SKM-1 (cell line): ENCODE data around the gene GIGYF2.

Experiments used
- DNase-seq: peaks from one replicate; lab custom pipeline; 2025; ENCODE audit not compliant: unreplicated experiment; lab: John Stamatoyannopoulos, UW

GIGYF2 gene

DNA sequence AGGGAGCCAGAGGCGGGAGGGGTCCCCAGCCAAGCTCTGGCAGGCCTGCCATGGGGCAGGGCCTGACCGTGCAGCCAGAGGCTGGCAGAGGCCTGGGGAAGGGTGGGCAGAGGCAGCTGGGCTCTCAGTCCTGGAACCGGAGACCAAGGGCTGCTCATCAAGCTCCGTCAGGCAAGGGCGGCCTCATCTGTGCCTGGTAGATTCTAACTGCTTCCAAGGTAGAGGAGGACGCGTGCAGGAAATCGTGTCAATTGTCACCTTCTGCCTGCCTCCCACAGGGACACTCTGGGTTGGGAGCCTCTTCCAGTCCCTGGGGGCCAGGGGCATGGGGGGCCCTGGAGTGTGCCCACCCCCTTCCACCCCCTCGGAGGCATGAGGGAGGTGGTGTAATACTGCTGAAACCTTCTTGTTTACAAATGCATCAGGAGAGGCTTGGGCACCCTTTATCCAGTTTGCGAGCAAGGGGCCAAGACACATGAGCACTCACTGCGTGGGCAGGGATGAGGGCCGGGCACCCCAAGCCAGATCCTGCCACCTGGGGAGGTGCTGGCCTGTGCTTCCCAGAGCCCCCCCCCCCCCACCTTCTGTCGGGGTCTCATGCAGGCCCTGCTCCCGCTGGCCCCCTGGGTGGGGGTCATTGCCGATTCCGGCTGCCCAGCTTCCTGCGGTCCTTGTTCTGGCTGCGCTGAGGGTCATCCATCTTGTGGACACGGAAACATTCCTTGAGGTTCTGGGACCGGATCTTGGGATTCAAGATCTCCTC is 181.9 kb downstream of the GIGYF2 start:
- no peak for DNase-seq

DNA sequence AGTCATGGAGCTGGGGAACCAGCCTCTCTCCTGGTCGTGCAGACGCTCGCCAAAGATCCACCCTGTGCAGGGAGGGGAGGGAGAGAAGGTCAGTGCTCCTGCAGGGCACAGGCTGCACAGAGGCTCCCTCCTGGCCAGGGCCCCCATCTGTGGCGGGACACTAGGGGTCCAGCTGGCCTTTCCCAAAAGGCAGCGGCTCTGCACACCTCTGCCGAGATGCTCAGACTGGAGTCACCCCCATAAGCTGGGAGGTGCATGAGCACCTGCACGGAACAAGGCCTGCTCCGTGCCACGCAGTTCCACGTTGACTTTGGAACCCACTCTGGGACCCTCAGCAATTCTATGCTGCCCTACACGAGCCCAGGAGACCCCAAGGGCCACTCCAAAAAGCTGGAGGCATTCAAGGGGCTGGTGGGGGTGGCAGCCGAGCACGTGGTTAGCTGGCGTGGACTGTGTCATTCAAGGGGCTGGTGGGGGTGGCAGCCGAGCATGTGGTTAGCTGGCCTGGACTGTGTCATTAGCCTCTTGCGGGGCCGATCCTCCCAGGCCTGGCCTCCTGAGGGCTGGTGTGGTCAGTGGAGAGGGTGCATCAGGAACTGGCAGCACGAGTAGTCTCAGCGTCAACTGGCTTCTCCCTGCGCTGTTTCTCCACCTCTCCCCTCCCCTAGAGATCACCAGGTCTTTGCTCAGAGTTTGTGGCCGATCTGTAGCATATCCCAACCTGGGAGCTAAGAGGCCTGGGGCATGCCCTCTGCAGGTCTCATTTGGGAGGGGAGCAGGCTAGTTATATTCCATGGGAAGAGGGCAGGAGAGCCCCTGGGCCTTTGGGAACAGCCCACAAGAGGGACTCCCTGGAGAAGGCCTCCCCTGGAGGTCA is 182.7 kb downstream of the GIGYF2 start:
- no peak for DNase-seq

DNA sequence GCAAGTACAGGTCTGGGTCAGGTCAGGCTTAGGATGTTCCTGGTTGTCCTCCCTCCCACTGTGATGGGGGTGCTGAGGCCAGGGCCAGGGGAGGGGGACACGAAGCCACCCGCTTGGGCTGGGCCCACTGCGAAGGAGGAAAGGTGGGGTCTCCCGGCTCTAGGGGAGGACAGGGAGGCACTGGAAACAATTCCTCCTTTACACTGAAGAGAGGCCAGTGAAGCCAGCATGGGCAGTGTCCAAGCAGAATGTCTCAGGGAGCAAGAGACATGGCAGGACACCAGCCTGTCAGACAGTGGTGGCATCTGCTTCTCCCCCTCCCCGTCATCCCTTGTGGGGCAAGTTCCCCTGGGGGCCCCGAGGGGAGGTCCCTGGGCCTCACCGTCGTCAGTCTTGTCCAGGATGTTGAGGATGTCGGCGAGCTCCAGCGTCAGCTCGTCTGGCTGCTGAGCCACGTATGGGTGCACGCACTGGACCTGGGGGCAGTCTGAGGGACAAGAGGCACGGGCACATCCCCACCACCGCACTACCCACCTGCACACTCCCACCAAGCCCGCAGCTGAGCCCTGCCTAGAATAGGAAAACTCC is 183.7 kb downstream of the GIGYF2 start:
- no peak for DNase-seq

DNA sequence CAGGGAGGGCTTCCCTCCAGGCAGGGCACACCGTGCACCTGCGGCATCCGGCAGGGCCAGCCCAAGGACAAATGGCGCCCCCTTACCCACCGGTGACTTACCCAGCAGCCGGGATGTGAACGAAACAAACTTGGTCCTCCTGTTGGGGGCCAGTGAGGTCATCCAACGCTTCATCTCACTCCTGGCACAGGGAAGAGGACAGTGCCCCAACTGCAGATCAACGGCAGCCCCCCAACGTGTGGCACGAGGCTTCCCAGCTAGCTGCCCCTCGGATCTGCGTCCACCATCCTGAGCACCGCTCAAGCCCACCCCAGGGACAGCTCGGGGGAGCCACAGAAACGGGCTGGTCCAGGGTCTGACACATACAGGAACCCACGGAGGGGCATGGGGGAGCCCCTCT is 185.0 kb downstream of the GIGYF2 start:
- DNase-seq, result no peak

DNA sequence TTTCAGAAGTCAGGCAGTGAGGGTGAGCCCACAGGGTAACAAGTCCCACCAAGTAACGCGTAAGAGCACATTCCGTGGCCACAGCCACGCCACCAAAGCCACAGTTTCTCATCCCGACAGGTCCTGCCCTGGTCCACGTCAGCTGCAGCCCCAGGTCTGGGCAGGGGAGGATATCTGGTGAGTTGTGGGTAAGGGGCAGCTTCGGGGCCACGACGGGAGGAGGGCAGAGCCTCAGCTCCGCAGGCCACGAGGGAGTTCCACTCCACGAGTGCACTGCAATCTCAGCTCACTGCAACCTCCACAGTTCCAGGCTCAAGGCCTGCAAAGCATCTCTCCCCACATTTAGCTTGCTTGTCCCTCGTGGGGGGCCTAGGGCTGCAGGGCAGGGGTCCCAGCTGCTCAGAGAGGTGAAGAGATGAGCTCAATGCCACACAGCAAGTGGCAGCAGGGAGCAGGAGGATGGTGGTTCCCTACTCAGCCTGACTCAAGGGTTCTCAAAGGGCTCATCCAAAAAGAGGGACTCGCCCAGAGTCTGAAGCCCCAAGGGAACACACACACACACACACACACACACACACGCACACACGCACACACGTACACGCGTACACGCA is 185.5 kb downstream of the GIGYF2 start:
- DNase-seq, result no peak

DNA sequence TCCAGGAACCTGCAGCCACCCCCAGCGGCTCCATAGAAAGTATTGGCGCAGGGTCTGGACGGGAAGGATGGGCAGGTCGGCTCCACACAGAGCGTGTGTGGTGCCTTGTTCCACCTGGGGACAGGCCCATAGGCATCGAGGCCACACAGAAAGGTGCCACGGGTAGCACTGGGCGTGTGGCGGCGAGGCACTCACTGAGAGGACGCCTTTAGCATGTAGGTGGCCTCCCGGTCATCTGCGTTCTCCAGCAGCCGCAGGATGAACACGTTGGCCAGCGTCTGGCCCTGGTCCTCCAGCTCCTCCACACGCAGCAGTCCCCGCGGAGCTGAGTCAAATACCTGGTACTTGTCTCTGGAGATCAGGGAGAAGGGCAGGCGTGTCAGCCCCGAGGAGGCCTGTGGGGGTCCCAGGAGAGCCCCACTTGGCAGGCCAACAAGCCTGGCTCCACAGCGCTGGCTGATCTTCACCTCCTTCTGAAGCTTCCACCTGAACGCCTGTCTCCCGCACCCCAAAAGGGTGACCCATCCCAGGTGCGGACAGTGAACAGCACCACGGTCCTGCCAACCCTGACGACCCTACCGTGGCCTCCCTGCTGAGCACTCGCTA is 186.1 kb downstream of the GIGYF2 start:
- DNase-seq, result no peak

DNA sequence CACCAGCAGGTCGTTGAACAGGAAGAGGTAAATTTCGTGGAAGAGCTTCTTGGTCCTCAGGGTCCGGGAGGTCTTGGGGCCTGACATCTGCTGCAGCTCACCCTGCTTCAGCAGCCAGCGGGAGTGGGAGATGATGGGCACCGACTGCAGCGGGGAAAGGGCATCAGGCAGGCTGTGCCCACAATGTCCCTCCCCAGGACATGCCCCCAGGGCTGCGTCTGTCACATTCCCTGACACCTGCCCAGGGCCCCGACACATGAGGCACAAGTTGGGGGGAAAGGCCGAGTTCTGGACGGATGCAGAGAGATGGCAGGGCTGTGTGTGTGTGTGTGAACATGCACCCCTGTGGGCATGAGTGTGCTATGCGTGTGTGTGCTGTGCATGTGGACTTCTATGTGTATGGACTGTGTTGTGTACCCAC is 186.9 kb downstream of the GIGYF2 start:
- DNase-seq, result no peak

DNA sequence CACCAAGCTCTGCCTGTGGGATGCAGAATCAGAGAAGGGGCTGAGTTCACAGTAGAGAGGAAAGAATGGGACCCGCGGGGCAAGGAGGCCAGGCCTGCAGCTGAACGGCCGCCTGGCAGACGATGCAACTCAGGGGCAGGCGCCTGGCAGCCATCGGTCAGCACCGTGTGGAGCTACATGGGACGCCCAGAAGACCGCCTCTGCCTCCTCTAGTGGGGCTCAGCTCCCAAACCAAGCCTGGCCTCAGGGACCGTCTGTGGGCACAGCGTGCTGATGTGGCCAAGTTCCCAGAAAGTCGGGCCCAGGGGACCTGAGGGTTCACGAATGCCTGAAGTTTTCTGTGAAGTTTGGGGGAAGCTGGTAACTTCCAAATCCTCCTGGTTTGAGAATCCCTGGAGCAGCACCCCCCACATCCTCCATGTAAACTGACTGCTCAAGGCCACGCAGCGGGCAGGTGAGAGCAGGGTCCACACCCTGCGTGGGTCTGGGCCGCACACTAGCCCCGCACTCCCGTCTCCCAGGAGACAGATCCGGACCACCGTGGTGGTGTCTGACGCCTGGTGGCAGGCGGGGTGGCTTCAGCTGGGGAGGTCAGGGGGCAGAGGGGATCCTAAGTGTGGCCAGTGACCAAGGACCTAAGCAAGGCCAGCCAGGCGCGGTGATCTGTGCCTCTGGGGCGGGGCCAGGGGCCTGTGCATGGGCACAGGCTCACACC is 187.6 kb downstream of the GIGYF2 start:
- DNase-seq, result no peak

DNA sequence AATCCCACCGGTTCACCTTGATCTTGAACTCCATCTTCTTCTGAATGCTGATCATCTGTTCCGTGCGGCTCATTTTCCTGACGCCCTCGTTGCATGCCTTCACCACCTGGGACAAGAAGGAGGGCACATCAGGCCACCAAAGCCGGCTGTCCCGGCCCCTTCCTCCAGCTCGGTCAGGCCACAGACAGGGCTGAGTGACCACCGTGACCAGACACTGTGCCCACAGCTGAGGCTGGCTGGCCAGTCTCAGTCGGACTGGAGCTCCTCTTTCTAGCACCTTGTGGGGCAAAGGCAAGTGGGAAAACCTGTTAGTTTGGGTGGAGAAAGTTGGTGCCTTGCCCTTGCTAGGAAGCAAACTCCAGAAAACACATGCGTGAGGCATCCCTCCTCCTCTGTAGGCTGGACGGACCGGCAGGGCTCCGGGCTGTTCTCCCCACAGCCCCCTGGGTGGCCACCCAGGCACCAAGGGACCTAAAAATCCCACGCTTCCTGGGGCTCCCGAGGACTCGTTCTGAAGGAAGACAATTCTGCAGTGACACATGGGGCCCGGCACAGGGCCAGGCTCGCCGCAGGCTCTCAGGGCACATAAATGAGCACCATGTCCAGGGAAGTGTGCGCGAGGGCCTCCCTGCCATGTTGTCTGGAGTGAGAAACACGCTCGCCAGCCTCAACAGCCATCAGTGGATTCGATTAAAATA is 188.3 kb downstream of the GIGYF2 start:
- no peak for DNase-seq

DNA sequence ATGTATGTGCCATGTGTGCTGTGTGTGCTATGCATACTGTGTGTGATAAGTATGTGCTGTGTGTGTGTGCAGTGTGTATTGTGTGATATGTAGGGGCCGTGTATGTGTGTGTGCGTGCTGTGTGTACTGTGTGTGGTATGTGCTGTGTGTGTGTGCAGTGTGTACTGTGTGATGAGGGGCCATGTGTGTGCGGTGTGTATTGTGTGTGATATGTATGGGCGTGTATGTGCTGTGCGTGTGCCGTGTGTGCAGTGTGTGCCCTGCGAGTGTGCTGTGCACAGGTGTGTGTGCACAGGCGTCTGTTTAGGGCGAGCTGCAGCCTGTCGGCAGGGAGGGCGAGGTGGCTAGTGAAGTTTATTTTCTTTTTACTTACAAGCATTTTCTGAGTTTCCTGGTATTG is 189.0 kb downstream of the GIGYF2 start:
- no peak for DNase-seq

DNA sequence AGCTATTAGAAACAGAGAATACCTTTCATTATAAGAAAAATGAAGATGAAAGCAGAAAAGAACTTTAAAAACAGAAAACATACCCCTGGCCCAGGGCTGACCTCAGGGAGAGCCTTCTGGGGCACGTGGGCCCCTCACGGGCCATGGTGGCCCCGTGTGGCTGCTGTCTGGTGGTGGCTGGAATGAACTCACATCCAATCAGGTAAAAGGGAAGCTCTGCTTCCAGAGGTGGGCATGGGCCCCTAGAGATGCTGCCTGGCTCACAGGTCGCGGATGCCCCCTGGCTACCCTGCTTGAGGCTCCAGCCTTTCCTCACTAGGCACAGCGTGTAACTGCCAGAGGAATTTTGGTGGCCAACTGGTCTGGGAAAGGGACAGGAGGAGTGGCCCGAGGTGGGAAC is 189.5 kb downstream of the GIGYF2 start:
- DNase-seq, result no peak

DNA sequence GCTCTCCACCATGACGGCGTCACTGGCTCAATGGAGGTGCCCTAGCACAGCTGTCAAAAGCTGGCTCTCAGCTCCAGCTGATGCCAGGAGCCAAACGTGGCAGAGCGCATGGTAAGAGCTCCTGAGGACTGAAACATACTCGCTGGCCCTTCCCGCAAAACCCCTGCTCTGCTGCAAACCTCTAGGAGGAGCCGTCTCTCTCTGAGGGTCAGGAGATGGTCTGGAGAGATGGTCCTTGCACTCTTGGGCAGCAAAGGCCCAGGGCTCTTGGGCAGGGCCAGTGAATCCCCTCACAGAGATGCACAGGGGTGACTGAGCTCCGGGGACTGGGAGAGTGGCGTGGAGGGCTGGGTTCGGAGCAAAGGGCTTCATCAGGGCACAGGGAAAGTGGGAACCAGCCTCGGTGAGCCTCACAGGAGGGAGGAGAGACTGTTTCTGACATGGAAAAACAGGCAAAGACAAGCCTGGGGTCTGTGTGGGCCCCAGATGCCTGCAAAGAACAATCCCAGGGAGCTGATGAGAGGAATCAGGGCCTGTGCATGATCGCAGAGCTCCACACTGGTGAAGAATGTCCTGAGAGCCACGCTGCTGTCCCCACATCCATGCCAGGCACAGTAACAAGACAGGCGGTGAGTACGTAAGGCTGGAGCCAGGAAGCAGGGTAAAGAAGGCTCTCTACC is 190.2 kb downstream of the GIGYF2 start:
- no peak for DNase-seq

DNA sequence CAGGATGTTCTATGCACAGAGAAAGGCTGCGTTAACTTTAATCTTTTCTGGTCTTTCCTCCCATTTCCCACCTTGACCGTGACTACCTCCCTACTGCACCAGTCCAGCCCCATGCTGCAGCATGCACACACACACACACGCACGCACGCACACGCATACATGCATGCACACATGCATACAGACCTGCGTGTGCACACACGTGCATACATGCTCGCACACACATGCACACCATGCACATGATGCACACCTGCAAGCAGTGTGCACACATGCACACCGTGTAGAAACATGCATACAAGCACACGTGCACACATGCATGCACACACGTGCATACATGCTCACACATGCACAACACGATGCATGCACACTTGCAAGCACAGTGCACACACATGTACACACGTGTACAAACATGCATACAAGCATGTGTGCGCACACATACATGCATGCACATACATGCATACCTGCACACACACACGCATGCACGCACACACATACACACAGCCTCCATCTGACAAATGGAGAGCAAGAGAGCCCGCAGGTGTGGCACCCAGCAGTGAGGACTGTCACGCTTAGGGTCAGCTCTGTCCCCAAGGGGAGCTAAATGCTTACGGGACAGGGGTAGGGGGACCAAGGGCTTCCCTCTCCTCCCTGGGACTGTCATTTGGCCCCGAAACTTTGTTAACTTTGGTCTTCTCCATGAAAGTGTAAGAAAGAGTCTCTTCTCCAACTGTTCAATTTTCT is 191.1 kb downstream of the GIGYF2 start:
- no peak for DNase-seq

DNA sequence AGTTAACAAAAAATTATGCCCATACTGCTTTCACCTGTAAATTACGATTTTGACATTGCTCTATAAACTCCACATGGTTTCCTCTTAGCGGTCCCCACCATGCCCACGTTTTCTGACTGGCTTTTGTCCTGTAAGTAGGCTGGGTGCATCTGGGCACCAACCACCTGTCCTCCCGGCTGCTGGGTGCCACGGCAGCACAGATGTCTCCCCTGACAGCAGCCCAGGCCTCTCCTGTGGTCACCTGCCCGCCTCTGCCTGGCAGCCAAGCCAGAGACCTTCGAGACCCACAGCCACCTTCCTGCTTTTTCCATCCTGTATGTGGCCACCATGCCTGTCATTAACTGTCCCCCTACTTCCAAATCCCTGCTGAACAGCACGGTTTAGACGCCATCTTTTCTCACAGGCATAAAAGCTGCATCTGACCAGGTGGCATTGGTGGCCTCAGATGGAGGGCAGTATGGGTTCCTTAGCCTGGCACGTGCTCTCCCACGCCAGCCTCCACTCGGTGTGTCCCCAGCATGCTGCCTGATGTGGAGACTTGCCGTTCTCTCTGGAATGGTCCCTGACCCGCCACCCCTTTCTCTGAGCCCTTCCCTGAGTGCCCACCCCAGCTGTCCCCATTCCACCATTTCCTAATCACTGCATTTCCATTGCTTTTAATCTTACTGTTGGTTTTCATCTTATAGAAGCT is 191.9 kb downstream of the GIGYF2 start:
- DNase-seq, result no peak

DNA sequence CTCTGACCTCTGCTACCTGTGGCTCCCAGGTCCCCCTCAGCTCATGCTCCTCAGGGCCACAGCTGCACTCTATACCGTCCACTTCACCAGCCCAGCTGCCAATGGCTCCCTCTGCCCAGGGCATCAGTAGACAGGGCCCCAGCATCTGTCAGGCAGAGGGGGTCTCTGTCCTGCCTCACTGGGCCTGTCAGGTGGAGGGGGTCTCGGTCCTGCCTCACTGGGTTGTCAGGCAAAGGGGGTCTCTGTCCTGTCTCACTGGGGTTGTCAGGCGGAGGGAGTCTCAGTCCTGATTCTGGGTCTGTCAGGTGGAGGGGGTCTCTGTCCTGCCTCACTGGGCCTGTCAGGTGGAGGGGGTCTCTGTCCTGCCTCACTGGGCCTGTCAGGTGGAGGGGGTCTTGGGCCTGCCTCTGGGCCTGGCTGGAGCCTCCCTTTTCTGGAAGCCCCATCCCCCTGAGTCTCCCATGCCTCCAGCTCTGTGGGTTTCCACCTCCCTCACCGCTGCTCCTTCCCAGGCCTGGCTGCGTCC is 192.8 kb downstream of the GIGYF2 start:
- no peak for DNase-seq

DNA sequence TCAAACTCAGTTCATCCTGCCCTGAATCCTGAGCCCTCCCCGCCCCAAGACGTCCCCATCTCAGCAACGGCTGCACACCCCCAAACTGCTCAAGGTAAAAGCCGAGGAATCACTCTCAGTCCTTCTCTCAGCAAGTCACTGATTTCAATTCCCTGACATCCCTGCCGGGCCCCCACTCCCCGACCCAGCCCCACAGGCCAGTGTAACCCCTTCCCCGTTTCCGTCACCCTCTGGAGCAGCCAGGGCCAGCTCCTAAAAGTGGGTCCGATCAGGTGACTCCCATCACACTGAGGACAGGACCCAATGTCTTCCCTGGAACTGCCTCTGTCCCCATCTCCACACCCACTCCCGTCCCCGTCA is 193.4 kb downstream of the GIGYF2 start:
- no peak for DNase-seq

DNA sequence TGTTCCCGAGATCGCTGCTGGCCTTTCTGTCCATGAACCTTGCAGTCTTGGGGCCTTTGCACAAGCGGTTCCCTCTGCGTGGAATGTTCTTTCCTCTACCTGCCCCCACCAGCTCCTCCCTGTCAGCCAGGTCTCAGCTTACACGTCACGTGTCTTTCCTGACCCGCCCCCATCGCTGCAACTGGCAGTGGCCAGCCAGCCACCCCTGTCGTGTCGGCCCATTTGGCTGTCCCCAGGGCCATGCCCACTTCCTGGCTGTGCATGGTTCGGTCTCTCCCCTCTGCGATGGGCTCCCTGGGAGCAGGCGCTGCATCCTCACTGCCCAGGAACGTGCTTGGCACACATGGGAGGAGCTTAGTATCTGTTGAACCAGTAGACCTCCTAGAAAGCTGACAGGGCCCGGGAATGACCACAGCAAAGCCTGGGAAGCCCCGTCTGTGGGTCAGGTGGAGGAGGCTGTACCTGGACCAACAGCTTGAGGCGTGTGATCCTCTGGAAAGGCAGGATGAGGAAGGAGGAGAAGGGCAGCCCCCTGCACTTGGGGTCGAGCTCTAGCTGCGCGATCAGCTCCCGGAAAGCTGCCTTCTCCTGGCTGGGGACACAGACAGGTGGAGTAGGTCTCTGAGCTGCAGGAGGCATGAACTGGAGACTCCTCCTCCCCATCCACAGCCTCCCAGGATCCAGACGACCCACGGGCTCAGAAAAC is 193.9 kb downstream of the GIGYF2 start:
- no peak for DNase-seq
